Measurements from ENCODE around the gene FOXQ1. TPM values are rescaled to one million over a fixed set of nuclear protein-coding genes. Genes with fewer than 3 reads are reported as not detected.

Gene FOXQ1
- total and polyA plus RNA-seq, 4 donors = 1.5 to 22.9 (median 6.9) TPM

- H3K4me3 ChIP-seq = no peak overlapping the region
- 67 to 82% methylated on average over 1 of the region's 1 CpG for WGBS, 2 donors
- H3K27me3 ChIP-seq (ENCODE audit: control insufficient read depth in 3 of 3, insufficient read depth in 3 of 3, low read length in 2 of 3) = peaks cover 0 to 20% (median 14%) of the 10 kb centered on the region in 3 donors
These were observed 3.3 kb downstream of the FOXQ1 start for GRCh38 chr6:1315201-1315559.

GRCh38 chr6:1315560-1316386 is 3.9 kb downstream of the FOXQ1 start:
- 31 to 52% methylated on average over 11 of the region's 11 CpGs for WGBS, 2 donors
- TF ChIP-seq, protein P1, sequence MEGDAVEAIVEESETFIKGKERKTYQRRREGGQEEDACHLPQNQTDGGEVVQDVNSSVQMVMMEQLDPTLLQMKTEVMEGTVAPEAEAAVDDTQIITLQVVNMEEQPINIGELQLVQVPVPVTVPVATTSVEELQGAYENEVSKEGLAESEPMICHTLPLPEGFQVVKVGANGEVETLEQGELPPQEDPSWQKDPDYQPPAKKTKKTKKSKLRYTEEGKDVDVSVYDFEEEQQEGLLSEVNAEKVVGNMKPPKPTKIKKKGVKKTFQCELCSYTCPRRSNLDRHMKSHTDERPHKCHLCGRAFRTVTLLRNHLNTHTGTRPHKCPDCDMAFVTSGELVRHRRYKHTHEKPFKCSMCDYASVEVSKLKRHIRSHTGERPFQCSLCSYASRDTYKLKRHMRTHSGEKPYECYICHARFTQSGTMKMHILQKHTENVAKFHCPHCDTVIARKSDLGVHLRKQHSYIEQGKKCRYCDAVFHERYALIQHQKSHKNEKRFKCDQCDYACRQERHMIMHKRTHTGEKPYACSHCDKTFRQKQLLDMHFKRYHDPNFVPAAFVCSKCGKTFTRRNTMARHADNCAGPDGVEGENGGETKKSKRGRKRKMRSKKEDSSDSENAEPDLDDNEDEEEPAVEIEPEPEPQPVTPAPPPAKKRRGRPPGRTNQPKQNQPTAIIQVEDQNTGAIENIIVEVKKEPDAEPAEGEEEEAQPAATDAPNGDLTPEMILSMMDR (IDR thresholded peaks at IDR 0.05; ENCODE audit: control extremely low read depth, extremely low read depth) = no peak
- ATAC-seq (ENCODE audit: insufficient read depth, low FRiP score) = no peak

More at GRCh38 chr6:1315201-1315559, 3.3 kb downstream of the FOXQ1 start:
- no peak for DNase-seq
- TF ChIP-seq, protein P1 (IDR thresholded peaks at IDR 0.05; ENCODE audit: control extremely low read depth, extremely low read depth) = no peak
- H3K9ac ChIP-seq (ENCODE audit: insufficient read depth in 1 of 2, low read length in 2 of 2) = no peak overlapping the region
- H3K27ac ChIP-seq (ENCODE audit: low read depth in 1 of 2, low read length in 1 of 2) = no peak overlapping the region
- peaks cover 0 to 2% (median 0%) of the 10 kb centered on the region in 4 donors for H3K9me3 ChIP-seq (ENCODE audit: control insufficient read depth in 4 of 4, insufficient read depth in 3 of 4, low read length in 3 of 4)
- peaks cover 4 to 29% (median 6%) of the 10 kb centered on the region in 5 donors for H3K4me1 ChIP-seq (ENCODE audit: control insufficient read depth in 5 of 5, insufficient read depth in 5 of 5, low read length in 5 of 5)
- H3K36me3 ChIP-seq (ENCODE audit: control insufficient read depth in 4 of 4, insufficient read depth in 4 of 4, low read length in 4 of 4) = no peaks in the 10 kb centered on the region
- ATAC-seq (ENCODE audit: insufficient read depth, low FRiP score) = no peak

GRCh38 chr6:1316489-1316971 is 4.6 kb downstream of the FOXQ1 start:
- DNase-seq = peak; percentile 61 to 66 (median 62)
- peaks cover 0 to 2% (median 0%) of the 10 kb centered on the region in 4 donors for H3K9me3 ChIP-seq (ENCODE audit: control insufficient read depth in 4 of 4, insufficient read depth in 3 of 4, low read length in 3 of 4)
- peak overlapping the region in 1 of 2 donors; percentile 62 for H3K9ac ChIP-seq (ENCODE audit: insufficient read depth in 1 of 2, low read length in 2 of 2)
- no peaks in the 10 kb centered on the region for H3K36me3 ChIP-seq (ENCODE audit: control insufficient read depth in 4 of 4, insufficient read depth in 4 of 4, low read length in 4 of 4)
- H3K27ac ChIP-seq (ENCODE audit: low read depth in 1 of 2, low read length in 1 of 2) = peak overlapping the region in 1 of 2 donors; percentile 48
- WGBS, 2 donors = 1 to 2% methylated on average over 25 to 35 of the region's 35 CpGs
- TF ChIP-seq, protein P1 (IDR thresholded peaks at IDR 0.05; ENCODE audit: control extremely low read depth, extremely low read depth) = no peak
- peaks cover 0 to 17% (median 14%) of the 10 kb centered on the region in 3 donors for H3K27me3 ChIP-seq (ENCODE audit: control insufficient read depth in 3 of 3, insufficient read depth in 3 of 3, low read length in 2 of 3)
- peak overlapping the region; percentile 33 for H3K4me3 ChIP-seq
- peaks cover 4 to 26% (median 9%) of the 10 kb centered on the region in 5 donors for H3K4me1 ChIP-seq (ENCODE audit: control insufficient read depth in 5 of 5, insufficient read depth in 5 of 5, low read length in 5 of 5)
- no peak for ATAC-seq (ENCODE audit: insufficient read depth, low FRiP score)

More at GRCh38 chr6:1315560-1316386, 3.9 kb downstream of the FOXQ1 start:
- Histone ChIP-seq H3K9ac (ENCODE audit: insufficient read depth in 1 of 2, low read length in 2 of 2) (peak overlapping the region in 1 of 2 donors; percentile 13), H3K36me3 (ENCODE audit: control insufficient read depth in 4 of 4, insufficient read depth in 4 of 4, low read length in 4 of 4) (no peaks in the 10 kb centered on the region), H3K4me3 (no peak overlapping the region), H3K4me1 (ENCODE audit: control insufficient read depth in 5 of 5, insufficient read depth in 5 of 5, low read length in 5 of 5) (peaks cover 4 to 27% (median 6%) of the 10 kb centered on the region in 5 donors), H3K9me3 (ENCODE audit: control insufficient read depth in 4 of 4, insufficient read depth in 3 of 4, low read length in 3 of 4) (peaks cover 0 to 2% (median 0%) of the 10 kb centered on the region in 4 donors), H3K27ac (ENCODE audit: low read depth in 1 of 2, low read length in 1 of 2) (peak overlapping the region in 1 of 2 donors; percentile 59), H3K27me3 (ENCODE audit: control insufficient read depth in 3 of 3, insufficient read depth in 3 of 3, low read length in 2 of 3) (peaks cover 0 to 17% (median 14%) of the 10 kb centered on the region in 3 donors)
- DNase-seq = no peak
